Lung (tissue), 12 donors: ENCODE data around the gene RGS7. TPM values are rescaled to one million over a fixed set of nuclear protein-coding genes. Genes with fewer than 3 reads are reported as not detected.

Source experiments
- ATAC-seq: fragments of 200-7000 bp; cut with Tn5 transposase; one replicate; pipeline ENCODE4 v1.9.1; 2020; ENCODE audit warnings: moderate number of reproducible peaks; ENCODE audit not compliant: insufficient read depth, low FRiP score
- DNase-seq, 3 donors: peaks; one replicate each; pipeline ENCODE4 v3.0.0-alpha.2; 2013 to 2017
- H3K27ac ChIP-seq, 2 donors: one replicate each; pipeline ENCODE4 v1.5.1; 2013; ENCODE audit warnings: mild to moderate bottlenecking in 2 of 2, moderate library complexity in 2 of 2, control low read depth in 1 of 2, inconsistent platforms in 1 of 2, low read depth in 1 of 2, low read length in 1 of 2
- H3K27me3 ChIP-seq, 3 donors: one replicate each; pipeline ENCODE4 v1.5.1; 2013; ENCODE audit warnings: low read length in 2 of 3; ENCODE audit not compliant: control insufficient read depth in 3 of 3, insufficient read depth in 3 of 3
- H3K36me3 ChIP-seq, 4 donors: one replicate each; pipeline ENCODE4 v1.5.1; 2013; ENCODE audit warnings: low read length in 4 of 4, mild to moderate bottlenecking in 1 of 4, moderate library complexity in 1 of 4; ENCODE audit not compliant: control insufficient read depth in 4 of 4, insufficient read depth in 4 of 4
- H3K4me1 ChIP-seq, 5 donors: one replicate each; pipeline ENCODE4 v1.5.1; 2013; ENCODE audit warnings: low read length in 5 of 5, mild to moderate bottlenecking in 2 of 5, moderate library complexity in 1 of 5; ENCODE audit not compliant: control insufficient read depth in 5 of 5, insufficient read depth in 5 of 5
- H3K4me3 ChIP-seq: one replicate; pipeline ENCODE4 v1.5.1; 2013; ENCODE audit warnings: mild to moderate bottlenecking, control low read depth, moderate library complexity
- H3K9ac ChIP-seq, 2 donors: one replicate each; pipeline ENCODE4 v1.5.1; 2013; ENCODE audit warnings: low read length in 2 of 2, control low read depth in 1 of 2; ENCODE audit not compliant: insufficient read depth in 1 of 2
- H3K9me3 ChIP-seq, 4 donors: one replicate each; pipeline ENCODE4 v1.5.1; 2013; ENCODE audit warnings: low read length in 3 of 4, mild to moderate bottlenecking in 1 of 4, moderate library complexity in 1 of 4; ENCODE audit not compliant: control insufficient read depth in 4 of 4, insufficient read depth in 3 of 4
- CTCF ChIP-seq: IDR thresholded peaks from 2 replicates; pipeline ENCODE4 v1.5.1; 2012; ENCODE audit warnings: mild to moderate bottlenecking; ENCODE audit errors: control extremely low read depth, extremely low read depth
- WGBS, 2 donors: extraction: QIAGEN DNeasy Blood & Tissue Kit; methylation state at CpG; one replicate each; pipeline ENCODE4 v1.1.7; 2013; 5-methylcytosine and 5-hydroxymethylcytosine counted together
- polyA plus RNA-seq, 2 donors: library from polyadenylated mRNA; stranded (reverse); fragments of 200-250 nt; gene quantifications; one replicate each; pipeline ENCODE4 v1.2.1, GENCODE V29; 2013
- total RNA-seq, 2 donors: library from RNA; depleted of rRNA in 1 of 2; stranded (reverse); fragments of >200 nt in 1 of 2; gene quantifications; one replicate each; pipeline ENCODE4 v1.2.1, GENCODE V29; 2014 to 2021
- donor health status: control.
- donor health status: control.
- donor health status: Bipolar disorder and iron deficiency.
- donor health status: healthy.
- donor health status: DM: yes; HTN: yes; CAD: no.

The RGS7 gene
- total and polyA plus RNA-seq, 4 donors = 0.06 to 0.25 (median 0.08) TPM; not detected in 1

DNA sequence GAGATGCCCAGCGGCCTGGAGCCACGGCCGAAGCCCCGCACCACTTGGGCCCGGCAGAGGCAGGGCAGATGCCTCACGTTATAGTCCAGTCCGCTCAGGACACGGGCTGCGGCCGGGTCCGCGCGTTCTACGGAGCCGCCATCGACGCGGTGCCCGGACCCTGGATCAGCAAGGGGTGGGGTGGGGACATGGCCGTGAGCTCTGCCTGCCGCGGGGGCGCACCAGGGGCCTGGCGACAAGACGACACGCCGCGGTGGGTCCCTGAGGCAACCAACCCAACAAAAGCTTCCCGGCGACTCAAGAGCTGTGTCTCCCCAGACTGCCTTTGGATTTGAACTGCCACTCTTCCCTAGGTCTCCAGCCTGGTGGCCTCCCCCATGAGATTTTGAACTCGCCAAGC is 533.6 kb downstream of the RGS7 start:
- Histone ChIP-seq H3K36me3 (no peaks in the 10 kb centered on the region), H3K4me3 (no peak overlapping the region), H3K9me3 (peaks cover 0 to 5% (median 0%) of the 10 kb centered on the region in 4 donors), H3K4me1 (no peaks in the 10 kb centered on the region), H3K27ac (no peak overlapping the region), H3K9ac (no peak overlapping the region), H3K27me3 (no peaks in the 10 kb centered on the region)
- 97% methylated on average over 31 of the region's 31 CpGs for WGBS, 2 donors
- no peak for TF ChIP-seq CTCF
- ATAC-seq (no peak), DNase-seq (no peak)

DNA sequence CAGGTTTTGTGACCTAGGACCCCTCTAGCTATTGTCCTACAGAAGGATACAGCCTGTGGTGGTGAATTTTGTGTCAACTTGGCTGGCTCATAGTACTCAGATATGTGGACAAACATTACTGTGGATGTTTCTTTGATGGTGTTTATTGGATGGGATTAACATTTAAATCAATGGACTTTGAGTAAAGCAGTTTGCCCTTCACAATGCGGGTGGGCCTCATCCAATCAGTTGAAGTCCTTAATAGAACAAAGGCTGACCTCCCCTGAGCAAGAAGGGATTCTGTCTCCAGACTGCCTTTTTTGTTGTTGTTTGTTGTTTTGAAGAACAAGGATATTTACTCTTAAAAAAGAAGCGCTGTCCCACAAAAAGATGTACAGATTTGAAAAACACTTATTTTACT is 535.1 kb downstream of the RGS7 start:
- Histone ChIP-seq H3K36me3 (no peaks in the 10 kb centered on the region), H3K4me1 (no peaks in the 10 kb centered on the region), H3K27me3 (no peaks in the 10 kb centered on the region), H3K9me3 (peaks cover 0 to 5% (median 0%) of the 10 kb centered on the region in 4 donors), H3K9ac (no peak overlapping the region), H3K4me3 (no peak overlapping the region), H3K27ac (no peak overlapping the region)
- ATAC-seq (no peak), DNase-seq (no peak)
- TF ChIP-seq CTCF = no peak
- 94 to 98% methylated on average over 2 of the region's 2 CpGs for WGBS, 2 donors

DNA sequence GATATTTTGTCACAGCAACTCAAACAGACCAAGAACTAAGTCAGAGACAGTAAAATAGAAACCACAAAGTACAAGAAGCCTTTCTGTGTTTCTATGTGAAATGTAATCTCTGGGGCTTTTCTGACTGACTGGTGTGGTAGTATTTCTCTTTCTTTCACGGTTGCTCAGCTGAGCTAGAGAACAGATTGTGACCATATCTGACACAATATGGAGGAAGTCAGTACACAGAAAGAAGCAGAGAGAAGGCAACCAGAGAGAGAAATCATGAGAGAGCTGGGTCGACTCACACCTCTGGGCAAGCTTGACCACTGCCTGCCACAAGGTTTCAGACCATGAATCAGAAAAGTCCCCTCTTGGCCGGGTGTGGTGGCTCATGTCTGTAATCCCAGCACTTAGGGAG is 536.2 kb downstream of the RGS7 start:
- H3K9ac ChIP-seq = no peak overlapping the region
- no peak for DNase-seq
- WGBS, 2 donors = 20 to 23% methylated on average over 3 of the region's 3 CpGs
- no peak overlapping the region for H3K4me3 ChIP-seq
- ATAC-seq = no peak
- no peaks in the 10 kb centered on the region for H3K36me3 ChIP-seq
- H3K27ac ChIP-seq = no peak overlapping the region
- no peak for TF ChIP-seq CTCF
- H3K4me1 ChIP-seq = no peaks in the 10 kb centered on the region
- H3K9me3 ChIP-seq = peaks cover 0 to 5% (median 0%) of the 10 kb centered on the region in 4 donors
- H3K27me3 ChIP-seq = no peaks in the 10 kb centered on the region

- H3K4me3 ChIP-seq = no peak overlapping the region
- H3K9ac ChIP-seq = no peak overlapping the region
- no peaks in the 10 kb centered on the region for H3K9me3 ChIP-seq
- H3K36me3 ChIP-seq = no peaks in the 10 kb centered on the region
- no peak overlapping the region for H3K27ac ChIP-seq
- TF ChIP-seq CTCF = no peak
- no peak for ATAC-seq
- no peak for DNase-seq
- no peaks in the 10 kb centered on the region for H3K27me3 ChIP-seq
- 68 to 70% methylated on average over 2 of the region's 2 CpGs for WGBS, 2 donors
- H3K4me1 ChIP-seq = no peaks in the 10 kb centered on the region
These were observed 540.5 kb downstream of the RGS7 start for GRCh38 chr1:240816472-240816871.
